K562 (cell line): ENCODE results near the gene TBC1D7. TPM values are rescaled to one million over a fixed set of nuclear protein-coding genes. Genes with fewer than 3 reads are reported as not detected.

Experiments
- CBX3 ChIP-seq, 2 experiments: IDR thresholded peaks; 1 replicate in 1 of 2; 2 replicates in 1 of 2; pipeline ENCODE4 v1.6.1; 2012; ENCODE audit warnings: inconsistent platforms in 2 of 2, low read length in 2 of 2, borderline replicate concordance in 1 of 2, control low read depth in 1 of 2
- DMBX1 ChIP-seq: fragments of 250-450 bp; sonication (Bioruptor Pico); IDR thresholded peaks from 2 replicates; pipeline ENCODE4 v1.8.0; 2022; ENCODE audit warnings: inconsistent platforms, mild to moderate bottlenecking, moderate library complexity, borderline replicate concordance
- FOS ChIP-seq: IDR thresholded peaks from 3 replicates; pipeline ENCODE4 v1.6.1; 2011; ENCODE audit not compliant: insufficient read length; ENCODE audit errors: extremely low read depth
- GABPB1 ChIP-seq: sonication (generic); formaldehyde crosslinking; IDR thresholded peaks from 2 replicates; pipeline ENCODE4 v1.8.0; 2022; ENCODE audit warnings: mild to moderate bottlenecking, missing genetic modification reagents
- NFRKB ChIP-seq: fragments of 450-650 bp; IDR thresholded peaks from 2 replicates; pipeline ENCODE4 v1.6.1; 2016; ENCODE audit warnings: low read depth
- RBBP5 ChIP-seq: fragments of 200-600 bp; sonication (generic); IDR thresholded peaks from 2 replicates; pipeline ENCODE4 v1.6.1; 2012; ENCODE audit warnings: borderline replicate concordance, mild to moderate bottlenecking, low read length, control low read depth, inconsistent platforms; ENCODE audit not compliant: insufficient read depth, poor library complexity, severe bottlenecking
- SMARCB1 ChIP-seq: IDR thresholded peaks from 2 replicates; pipeline ENCODE4 v1.6.1; 2011; ENCODE audit warnings: improper control_type of control experiment, low read depth; ENCODE audit not compliant: insufficient read length
- SRSF9 ChIP-seq: fragments of 200-400 bp; formaldehyde crosslinking; IDR thresholded peaks from 2 replicates; pipeline ENCODE4 v1.6.1; 2017; ENCODE audit warnings: low read depth, low read length, borderline replicate concordance
- THRAP3 ChIP-seq: fragments of 450-650 bp; IDR thresholded peaks from 2 replicates; pipeline ENCODE4 v1.6.1; 2016; ENCODE audit warnings: mild to moderate bottlenecking, inconsistent platforms, borderline replicate concordance
- ZC3H11A ChIP-seq: IDR thresholded peaks from 2 replicates; pipeline ENCODE4 v1.6.1; 2012; ENCODE audit warnings: low read depth, low read length, improper control_type of control experiment
- ZFX ChIP-seq: sonication (generic); formaldehyde crosslinking; IDR thresholded peaks from 2 replicates; pipeline ENCODE4 v1.8.0; 2022; ENCODE audit warnings: mild to moderate bottlenecking, missing genetic modification reagents, moderate library complexity
- ZNF121 ChIP-seq: sonication (generic); formaldehyde crosslinking; conservative IDR thresholded peaks from 2 replicates; pipeline ENCODE4 v1.8.0; 2022; ENCODE audit warnings: missing genetic modification reagents
- ZNF217 ChIP-seq: sonication (generic); formaldehyde crosslinking; IDR thresholded peaks from 2 replicates; pipeline ENCODE4 v1.8.0; 2022; ENCODE audit warnings: mild to moderate bottlenecking, missing genetic modification reagents
- ZNF717 ChIP-seq: fragments of 250-450 bp; sonication (Bioruptor Pico); IDR thresholded peaks from 2 replicates; pipeline ENCODE4 v1.5.0; 2021
- ZNF780A ChIP-seq: fragments of 250-450 bp; sonication (Bioruptor Pico); IDR thresholded peaks from 2 replicates; pipeline ENCODE4 v1.5.0; 2021; ENCODE audit warnings: mild to moderate bottlenecking
- polyA plus RNA-seq, 8 experiments: library from polyadenylated mRNA; depleted of rRNA in 4 of 8; stranded (reverse) in 5 of 8; unstranded in 3 of 8; fragments of >200 nt; fragmentation: Nextera tagmentation in 2 of 8; fragmentation: Illumina TruSeq in 1 of 8; extraction: Ambion mirVana in 2 of 8; extraction: Trizol in 1 of 8; gene quantifications; 2 replicates each; pipeline versions ENCODE4 v1.2.1 to v1.2.3, GENCODE V29; 2011 to 2014; ENCODE audit warnings: inconsistent platforms in 1 of 8, missing spikeins in 1 of 8
- total RNA-seq, 7 experiments: library from RNA; depleted of rRNA in 6 of 7; stranded (reverse); fragments of >200 nt in 6 of 7; fragmentation: Illumina TruSeq in 2 of 7; extraction: Trizol in 2 of 7; gene quantifications; 2 replicates each; pipeline versions ENCODE4 v1.2.1 to v1.2.3, GENCODE V29; 2011 to 2021; ENCODE audit warnings: low replicate concordance in 1 of 7
- TF ChIP-seq, protein P1 (sequence below), 2 experiments: IDR thresholded peaks; 2 replicates each; pipeline ENCODE4 v1.6.1; 2012; ENCODE audit warnings: improper control_type of control experiment in 2 of 2, low read depth in 2 of 2, low read length in 2 of 2, borderline replicate concordance in 1 of 2
- TF ChIP-seq, protein P2 (sequence below): fragments of 450-650 bp; IDR thresholded peaks from 2 replicates; pipeline ENCODE4 v1.6.1; 2017; ENCODE audit warnings: mild to moderate bottlenecking, moderate library complexity
- TF ChIP-seq, protein P3 (sequence below): fragments of 250-450 bp; sonication (Bioruptor Pico); IDR thresholded peaks from 2 replicates; pipeline ENCODE4 v1.5.1; 2021; ENCODE audit warnings: mild to moderate bottlenecking
- TF ChIP-seq, protein P4 (sequence below): fragments of 450-650 bp; formaldehyde crosslinking; IDR thresholded peaks from 2 replicates; pipeline ENCODE4 v1.4.0; 2022; ENCODE audit warnings: missing genetic modification characterization

TBC1D7 gene
- total and polyA plus RNA-seq, 9 of the 15 experiments (the other 6 are each of a cell fraction or from before 2014, with no cell fraction given), result 49.4 to 107 (median 61.1) TPM

DNA sequence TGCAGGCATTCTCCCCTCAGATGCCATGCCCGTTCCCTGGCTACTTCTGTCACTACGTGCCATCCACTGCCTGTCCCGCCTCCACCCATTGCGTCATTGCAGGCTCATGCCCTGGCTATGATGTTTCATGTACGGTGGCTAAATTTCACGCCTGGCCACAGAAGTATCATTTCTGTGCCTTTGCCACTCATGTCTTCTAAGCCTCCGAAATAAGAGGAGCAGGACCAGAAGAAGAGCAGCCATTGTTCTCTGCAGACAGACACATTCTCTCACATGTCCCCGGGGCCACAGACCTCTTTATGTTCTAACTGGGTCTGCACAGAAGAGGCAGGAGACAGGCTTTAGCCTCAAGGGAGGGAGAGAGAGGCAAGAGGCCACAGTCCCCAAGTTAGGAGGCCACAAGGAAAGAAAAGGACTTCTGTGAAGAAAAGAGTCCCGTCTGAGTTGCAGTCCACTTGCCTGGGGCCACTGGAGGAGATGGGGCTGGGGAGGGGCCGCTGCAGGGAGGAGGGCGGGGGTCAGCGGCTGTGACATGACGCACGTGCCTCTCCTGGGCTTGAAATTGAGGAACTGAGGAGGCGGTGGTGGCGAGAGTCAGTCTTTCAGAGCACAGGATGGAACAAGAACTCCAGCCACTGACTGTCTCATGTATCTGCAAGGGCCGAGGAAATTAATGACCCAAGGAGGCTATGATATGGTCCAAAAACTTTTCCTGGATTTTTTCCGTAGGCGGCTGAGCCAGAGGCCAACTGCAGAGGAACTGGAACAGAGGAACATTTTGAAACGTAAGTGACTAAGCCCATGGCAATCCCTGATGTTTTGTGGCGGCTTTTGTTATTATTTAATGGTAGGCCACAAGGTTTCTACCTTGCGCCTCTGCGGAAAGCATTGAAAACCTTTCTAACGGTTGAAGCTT lies 55.9 kb downstream of the TBC1D7 start (continued):
- TF ChIP-seq SMARCB1 (no peak), THRAP3 (no peak), RBBP5 (peak; percentile 18), ZNF217 (CRISPR knock-in tag) (no peak), ZNF780A (no peak), SRSF9 (no peak), CBX3 (IDR thresholded peaks at IDR 0.05; ENCODE audit: borderline replicate concordance in 1 of 2, low read length in 2 of 2) (no peak; a peak in 1 of 3 replicates), FOS (no peak), ZNF717 (CRISPR knock-in tag) (no peak), ZNF121 (no peak), DMBX1 (CRISPR knock-in tag) (0 out of 2 replicates have a peak, but pooled peaks have one; percentile 20), GABPB1 (CRISPR knock-in tag) (peak; percentile 54; the same call in 1 of the 2 replicates), ZFX (peak; percentile 44; the same call in 1 of the 2 replicates), NFRKB (peak; percentile 49; the same call in 1 of the 2 replicates), ZC3H11A (no peak)
- TF ChIP-seq, protein P1, sequence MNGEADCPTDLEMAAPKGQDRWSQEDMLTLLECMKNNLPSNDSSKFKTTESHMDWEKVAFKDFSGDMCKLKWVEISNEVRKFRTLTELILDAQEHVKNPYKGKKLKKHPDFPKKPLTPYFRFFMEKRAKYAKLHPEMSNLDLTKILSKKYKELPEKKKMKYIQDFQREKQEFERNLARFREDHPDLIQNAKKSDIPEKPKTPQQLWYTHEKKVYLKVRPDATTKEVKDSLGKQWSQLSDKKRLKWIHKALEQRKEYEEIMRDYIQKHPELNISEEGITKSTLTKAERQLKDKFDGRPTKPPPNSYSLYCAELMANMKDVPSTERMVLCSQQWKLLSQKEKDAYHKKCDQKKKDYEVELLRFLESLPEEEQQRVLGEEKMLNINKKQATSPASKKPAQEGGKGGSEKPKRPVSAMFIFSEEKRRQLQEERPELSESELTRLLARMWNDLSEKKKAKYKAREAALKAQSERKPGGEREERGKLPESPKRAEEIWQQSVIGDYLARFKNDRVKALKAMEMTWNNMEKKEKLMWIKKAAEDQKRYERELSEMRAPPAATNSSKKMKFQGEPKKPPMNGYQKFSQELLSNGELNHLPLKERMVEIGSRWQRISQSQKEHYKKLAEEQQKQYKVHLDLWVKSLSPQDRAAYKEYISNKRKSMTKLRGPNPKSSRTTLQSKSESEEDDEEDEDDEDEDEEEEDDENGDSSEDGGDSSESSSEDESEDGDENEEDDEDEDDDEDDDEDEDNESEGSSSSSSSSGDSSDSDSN (IDR thresholded peaks at IDR 0.05; ENCODE audit: borderline replicate concordance in 1 of 2, low read depth in 2 of 2, low read length in 2 of 2), result 0 out of 4 replicates have a peak, but pooled peaks of 1 of the 2 experiments have one; percentile 51
- TF ChIP-seq, protein P2, sequence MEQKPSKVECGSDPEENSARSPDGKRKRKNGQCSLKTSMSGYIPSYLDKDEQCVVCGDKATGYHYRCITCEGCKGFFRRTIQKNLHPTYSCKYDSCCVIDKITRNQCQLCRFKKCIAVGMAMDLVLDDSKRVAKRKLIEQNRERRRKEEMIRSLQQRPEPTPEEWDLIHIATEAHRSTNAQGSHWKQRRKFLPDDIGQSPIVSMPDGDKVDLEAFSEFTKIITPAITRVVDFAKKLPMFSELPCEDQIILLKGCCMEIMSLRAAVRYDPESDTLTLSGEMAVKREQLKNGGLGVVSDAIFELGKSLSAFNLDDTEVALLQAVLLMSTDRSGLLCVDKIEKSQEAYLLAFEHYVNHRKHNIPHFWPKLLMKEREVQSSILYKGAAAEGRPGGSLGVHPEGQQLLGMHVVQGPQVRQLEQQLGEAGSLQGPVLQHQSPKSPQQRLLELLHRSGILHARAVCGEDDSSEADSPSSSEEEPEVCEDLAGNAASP, result no peak
- TF ChIP-seq, protein P3, sequence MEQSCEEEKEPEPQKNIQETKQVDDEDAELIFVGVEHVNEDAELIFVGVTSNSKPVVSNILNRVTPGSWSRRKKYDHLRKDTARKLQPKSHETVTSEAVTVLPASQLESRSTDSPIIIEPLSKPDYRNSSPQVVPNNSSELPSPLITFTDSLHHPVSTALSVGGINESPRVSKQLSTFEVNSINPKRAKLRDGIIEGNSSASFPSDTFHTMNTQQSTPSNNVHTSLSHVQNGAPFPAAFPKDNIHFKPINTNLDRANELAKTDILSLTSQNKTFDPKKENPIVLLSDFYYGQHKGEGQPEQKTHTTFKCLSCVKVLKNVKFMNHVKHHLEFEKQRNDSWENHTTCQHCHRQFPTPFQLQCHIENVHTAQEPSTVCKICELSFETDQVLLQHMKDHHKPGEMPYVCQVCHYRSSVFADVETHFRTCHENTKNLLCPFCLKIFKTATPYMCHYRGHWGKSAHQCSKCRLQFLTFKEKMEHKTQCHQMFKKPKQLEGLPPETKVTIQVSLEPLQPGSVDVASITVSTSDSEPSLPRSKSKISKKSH (CRISPR knock-in tag), result no peak
- TF ChIP-seq, protein P4, sequence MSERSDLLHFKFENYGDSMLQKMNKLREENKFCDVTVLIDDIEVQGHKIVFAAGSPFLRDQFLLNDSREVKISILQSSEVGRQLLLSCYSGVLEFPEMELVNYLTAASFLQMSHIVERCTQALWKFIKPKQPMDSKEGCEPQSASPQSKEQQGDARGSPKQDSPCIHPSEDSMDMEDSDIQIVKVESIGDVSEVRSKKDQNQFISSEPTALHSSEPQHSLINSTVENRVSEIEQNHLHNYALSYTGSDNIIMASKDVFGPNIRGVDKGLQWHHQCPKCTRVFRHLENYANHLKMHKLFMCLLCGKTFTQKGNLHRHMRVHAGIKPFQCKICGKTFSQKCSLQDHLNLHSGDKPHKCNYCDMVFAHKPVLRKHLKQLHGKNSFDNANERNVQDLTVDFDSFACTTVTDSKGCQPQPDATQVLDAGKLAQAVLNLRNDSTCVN (CRISPR knock-in tag), result no peak
